ENCODE results near the gene PYROXD2.

The PYROXD2 gene

GRCh38 chr10:98403812-98404504 lies 11.0 kb downstream of the PYROXD2 start:
- TF ChIP-seq, protein P1, sequence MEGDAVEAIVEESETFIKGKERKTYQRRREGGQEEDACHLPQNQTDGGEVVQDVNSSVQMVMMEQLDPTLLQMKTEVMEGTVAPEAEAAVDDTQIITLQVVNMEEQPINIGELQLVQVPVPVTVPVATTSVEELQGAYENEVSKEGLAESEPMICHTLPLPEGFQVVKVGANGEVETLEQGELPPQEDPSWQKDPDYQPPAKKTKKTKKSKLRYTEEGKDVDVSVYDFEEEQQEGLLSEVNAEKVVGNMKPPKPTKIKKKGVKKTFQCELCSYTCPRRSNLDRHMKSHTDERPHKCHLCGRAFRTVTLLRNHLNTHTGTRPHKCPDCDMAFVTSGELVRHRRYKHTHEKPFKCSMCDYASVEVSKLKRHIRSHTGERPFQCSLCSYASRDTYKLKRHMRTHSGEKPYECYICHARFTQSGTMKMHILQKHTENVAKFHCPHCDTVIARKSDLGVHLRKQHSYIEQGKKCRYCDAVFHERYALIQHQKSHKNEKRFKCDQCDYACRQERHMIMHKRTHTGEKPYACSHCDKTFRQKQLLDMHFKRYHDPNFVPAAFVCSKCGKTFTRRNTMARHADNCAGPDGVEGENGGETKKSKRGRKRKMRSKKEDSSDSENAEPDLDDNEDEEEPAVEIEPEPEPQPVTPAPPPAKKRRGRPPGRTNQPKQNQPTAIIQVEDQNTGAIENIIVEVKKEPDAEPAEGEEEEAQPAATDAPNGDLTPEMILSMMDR (IDR thresholded peaks at IDR 0.05; ENCODE audit: extremely low read depth, missing control alignments): no peak

DNA sequence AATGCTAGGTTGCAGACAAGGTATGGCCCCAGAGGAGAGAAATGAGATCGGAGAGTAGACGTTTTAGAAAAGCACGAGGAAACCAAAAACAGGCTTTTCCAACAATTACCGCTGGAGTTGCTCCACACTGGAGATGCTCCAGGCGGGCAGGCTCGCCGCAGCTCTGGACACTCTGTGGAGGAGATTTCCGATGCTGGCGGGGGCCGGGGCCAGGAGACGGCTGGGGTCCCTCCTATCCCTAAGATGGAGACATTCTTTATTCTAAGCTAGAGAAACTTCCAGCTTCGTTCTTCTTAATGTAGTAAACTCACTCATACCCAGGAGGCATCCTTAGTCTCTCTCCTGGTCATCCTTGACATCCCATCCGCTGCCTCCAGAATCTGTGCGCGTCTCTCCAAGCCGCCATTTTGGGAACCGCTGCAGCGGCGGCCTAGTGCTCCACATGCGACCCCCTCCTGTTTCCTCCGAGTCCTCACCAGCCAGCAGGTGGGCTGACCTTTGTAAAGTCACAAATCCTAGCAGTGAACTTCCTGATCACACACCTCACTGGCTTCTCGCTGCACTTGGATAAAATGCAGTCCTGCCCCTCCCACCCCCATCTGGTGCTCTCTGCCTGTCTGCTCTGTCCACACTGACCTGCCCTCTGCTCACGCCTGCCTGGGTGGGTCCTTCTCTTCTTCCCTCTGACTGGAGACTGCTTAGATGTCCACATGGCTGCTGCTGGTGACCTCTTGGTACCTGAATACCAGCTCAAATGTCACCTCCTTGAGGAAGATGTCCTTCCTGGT lies 11.9 kb downstream of the PYROXD2 start:
- DNase-seq (ENCODE audit: low spot score): no peak
- TF ChIP-seq, protein P1 (IDR thresholded peaks at IDR 0.05; ENCODE audit: extremely low read depth, missing control alignments): no peak

More at GRCh38 chr10:98403812-98404504, 11.0 kb downstream of the PYROXD2 start:
- no peak for DNase-seq (ENCODE audit: low spot score)

DNA sequence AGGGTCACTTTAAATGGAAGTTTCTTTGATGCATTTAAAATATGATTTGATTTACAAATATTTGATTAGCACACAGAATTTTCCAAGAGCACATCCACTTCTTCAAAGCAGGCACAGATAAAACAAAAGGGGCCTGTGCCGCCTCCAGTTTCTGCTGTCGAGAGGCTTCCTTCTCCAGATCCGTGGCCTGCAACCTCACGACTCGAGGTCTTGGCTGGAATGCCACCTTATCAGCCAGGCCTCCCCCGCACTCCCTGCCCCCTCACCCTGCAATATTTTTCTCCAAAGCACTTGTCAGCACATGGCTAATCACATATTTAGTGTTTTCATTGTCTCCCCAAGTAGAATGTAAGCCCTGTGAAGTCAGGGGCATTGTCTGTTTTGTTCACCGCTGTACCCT lies 12.5 kb downstream of the PYROXD2 start:
- TF ChIP-seq, protein P1 (IDR thresholded peaks at IDR 0.05; ENCODE audit: extremely low read depth, missing control alignments): no peak

GRCh38 chr10:98400482-98400881 lies 14.5 kb downstream of the PYROXD2 start:
- TF ChIP-seq, protein P1 (IDR thresholded peaks at IDR 0.05; ENCODE audit: extremely low read depth, missing control alignments): no peak
- DNase-seq (ENCODE audit: low spot score): no peak

More for the DNA sequence above, 12.5 kb downstream of the PYROXD2 start:
- no peak for DNase-seq (ENCODE audit: low spot score)

DNA sequence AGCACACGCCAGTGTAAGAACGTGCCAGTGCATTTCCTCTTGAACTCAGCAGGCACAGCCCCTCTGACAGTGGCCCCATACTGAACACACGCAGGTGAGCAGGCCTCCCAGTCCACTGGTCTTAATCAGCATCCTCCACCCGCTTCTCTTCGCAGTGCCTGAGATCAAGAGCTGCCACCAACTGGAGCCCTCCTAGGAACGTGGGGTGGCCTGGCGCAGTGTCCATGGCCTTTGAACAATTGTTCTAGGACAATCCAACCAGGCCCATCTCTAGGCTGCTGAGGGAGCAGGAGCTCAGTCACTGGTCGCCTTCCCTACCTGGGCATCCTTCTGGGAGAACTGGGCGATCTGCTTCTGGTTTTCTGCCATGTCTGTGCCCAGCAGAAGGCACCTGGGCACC lies 15.2 kb downstream of the PYROXD2 start:
- TF ChIP-seq, protein P1 (IDR thresholded peaks at IDR 0.05; ENCODE audit: extremely low read depth, missing control alignments): no peak
- no peak for DNase-seq (ENCODE audit: low spot score)

DNA sequence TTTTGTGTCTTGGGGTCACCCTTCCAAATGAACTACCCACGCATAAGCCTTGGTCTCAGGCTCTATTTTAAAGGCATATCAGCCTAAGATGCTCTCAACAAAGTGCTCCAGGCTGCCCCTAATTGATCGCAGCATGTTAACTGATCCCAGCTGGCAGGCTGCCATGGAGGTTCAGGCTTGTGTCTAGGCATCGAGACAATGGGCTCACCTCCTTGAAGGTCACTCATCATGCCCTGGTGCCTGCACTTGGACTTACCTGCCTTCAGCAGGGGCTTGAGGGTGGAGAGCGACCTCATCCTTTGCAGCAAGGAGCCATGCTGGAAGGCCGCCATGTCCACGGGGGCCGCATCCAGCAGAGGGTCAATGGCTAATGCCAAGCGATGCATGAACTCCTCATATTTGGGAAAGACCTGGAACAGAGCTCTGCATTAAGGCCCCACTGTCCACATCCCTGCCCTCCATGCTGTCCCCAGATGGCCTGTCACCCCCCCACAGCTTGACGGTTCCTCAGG lies 17.8 kb downstream of the PYROXD2 start:
- DNase-seq (ENCODE audit: low spot score): no peak
- TF ChIP-seq, protein P1 (IDR thresholded peaks at IDR 0.05; ENCODE audit: extremely low read depth, missing control alignments): no peak
